ENCODE measurements around the gene INVS.

The INVS gene

DNA sequence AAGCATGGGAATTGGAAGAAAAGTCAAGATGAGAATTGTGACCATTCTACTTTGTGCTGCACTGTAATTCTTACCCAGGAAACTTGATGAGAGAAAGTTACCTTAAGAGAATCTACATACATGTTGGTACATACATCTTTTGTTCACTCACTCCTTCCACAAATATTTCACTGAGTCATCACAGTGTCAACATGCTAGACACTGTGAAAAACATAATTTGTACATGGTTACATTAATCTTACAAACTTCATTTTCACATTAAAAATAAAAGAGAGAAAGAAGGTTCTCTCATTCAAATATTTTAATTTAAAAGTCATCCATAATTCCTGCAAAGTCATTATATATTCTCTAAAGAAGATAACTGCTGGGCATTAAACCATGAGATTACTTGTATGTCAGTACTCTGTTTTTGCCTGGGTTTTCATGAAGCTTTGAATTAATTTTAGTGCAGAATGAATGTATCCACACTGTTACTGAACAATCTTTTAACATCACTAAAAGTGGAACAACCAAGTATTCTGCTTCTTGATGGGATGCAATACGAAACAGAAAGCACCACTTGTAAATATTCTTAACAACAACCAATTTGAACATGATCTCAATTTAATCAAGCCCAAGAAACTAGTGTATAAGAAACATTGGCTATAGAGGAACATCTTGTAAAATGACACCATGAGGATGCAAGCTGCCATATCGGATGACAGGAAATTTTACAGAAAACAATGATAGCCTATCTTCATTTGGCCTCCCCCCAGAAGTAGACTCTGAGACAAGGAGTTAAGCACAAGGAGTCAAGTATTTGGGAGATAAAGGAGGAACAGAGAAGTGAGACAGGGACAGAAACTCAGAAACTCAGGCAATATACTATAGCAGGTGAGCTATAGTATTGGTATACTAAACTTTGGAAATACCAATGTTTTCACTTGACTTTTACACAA, 28.7 kb upstream of the INVS start:
- H3K27me3 ChIP-seq (ENCODE audit: insufficient read depth, low read length) = no peaks in the 10 kb centered on the region
- no peak overlapping the region for H3K9ac ChIP-seq (ENCODE audit: low read length)
- no peaks in the 10 kb centered on the region for H3F3A ChIP-seq (ENCODE audit: insufficient read depth, low read length)
- no peaks in the 10 kb centered on the region for H4K20me1 ChIP-seq (ENCODE audit: insufficient read depth, low read length)
- no peaks in the 10 kb centered on the region for H3K9me3 ChIP-seq (ENCODE audit: low read length)
- no peak overlapping the region for H3K4me2 ChIP-seq (ENCODE audit: low read length)
- peaks cover 6% of the 10 kb centered on the region for H3K4me1 ChIP-seq (ENCODE audit: insufficient read depth, low read length, severe bottlenecking)
- H2AFZ ChIP-seq (ENCODE audit: low read length) = no peak overlapping the region
- no peaks in the 10 kb centered on the region for H3K9me2 ChIP-seq (ENCODE audit: low read depth, low read length)
- H3K79me2 ChIP-seq (ENCODE audit: insufficient read depth, low read length) = peaks cover 50% of the 10 kb centered on the region
- TF ChIP-seq CTCF (IDR thresholded peaks at IDR 0.05; ENCODE audit: low read length) (no peak), EZH2 (IDR thresholded peaks at IDR 0.05; ENCODE audit: borderline replicate concordance, low read length) (no peak)
- no peak overlapping the region for H3K4me3 ChIP-seq (ENCODE audit: low read depth, low read length, poor library complexity, severe bottlenecking)
- no peaks in the 10 kb centered on the region for H3K36me3 ChIP-seq (ENCODE audit: insufficient read depth, low read length)
- no peak overlapping the region for H3K27ac ChIP-seq (ENCODE audit: low read depth, low read length, poor library complexity, severe bottlenecking)

DNA sequence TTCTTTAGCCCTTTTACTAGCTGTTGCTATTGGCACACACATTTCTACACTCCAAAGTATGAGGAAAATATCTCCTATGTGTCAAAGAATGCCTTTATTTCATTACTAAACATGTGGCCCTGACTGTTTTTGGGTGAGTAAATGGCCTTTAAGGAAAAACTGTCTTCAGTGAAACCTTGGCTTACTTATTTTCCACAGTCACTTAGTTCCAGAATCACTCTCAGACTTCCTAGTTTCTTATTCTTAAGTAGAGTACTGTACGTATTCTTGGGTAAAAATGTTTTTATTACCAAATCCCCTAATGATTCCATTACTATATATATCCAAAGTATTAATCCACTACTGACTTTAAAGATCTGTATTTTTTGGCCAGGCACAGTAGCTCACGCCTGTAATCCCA, 27.8 kb upstream of the INVS start:
- Histone ChIP-seq H3K79me2 (ENCODE audit: insufficient read depth, low read length) (peaks cover 42% of the 10 kb centered on the region), H3K27me3 (ENCODE audit: insufficient read depth, low read length) (no peaks in the 10 kb centered on the region), H3K9me2 (ENCODE audit: low read depth, low read length) (no peaks in the 10 kb centered on the region), H3K4me1 (ENCODE audit: insufficient read depth, low read length, severe bottlenecking) (peaks cover 6% of the 10 kb centered on the region), H3K9me3 (ENCODE audit: low read length) (no peaks in the 10 kb centered on the region), H3F3A (ENCODE audit: insufficient read depth, low read length) (no peaks in the 10 kb centered on the region), H3K27ac (ENCODE audit: low read depth, low read length, poor library complexity, severe bottlenecking) (no peak overlapping the region), H3K4me3 (ENCODE audit: low read depth, low read length, poor library complexity, severe bottlenecking) (no peak overlapping the region), H3K36me3 (ENCODE audit: insufficient read depth, low read length) (no peaks in the 10 kb centered on the region), H4K20me1 (ENCODE audit: insufficient read depth, low read length) (no peaks in the 10 kb centered on the region), H2AFZ (ENCODE audit: low read length) (no peak overlapping the region), H3K9ac (ENCODE audit: low read length) (no peak overlapping the region), H3K4me2 (ENCODE audit: low read length) (no peak overlapping the region)
- TF ChIP-seq EZH2 (IDR thresholded peaks at IDR 0.05; ENCODE audit: borderline replicate concordance, low read length) (no peak), CTCF (IDR thresholded peaks at IDR 0.05; ENCODE audit: low read length) (no peak)

DNA sequence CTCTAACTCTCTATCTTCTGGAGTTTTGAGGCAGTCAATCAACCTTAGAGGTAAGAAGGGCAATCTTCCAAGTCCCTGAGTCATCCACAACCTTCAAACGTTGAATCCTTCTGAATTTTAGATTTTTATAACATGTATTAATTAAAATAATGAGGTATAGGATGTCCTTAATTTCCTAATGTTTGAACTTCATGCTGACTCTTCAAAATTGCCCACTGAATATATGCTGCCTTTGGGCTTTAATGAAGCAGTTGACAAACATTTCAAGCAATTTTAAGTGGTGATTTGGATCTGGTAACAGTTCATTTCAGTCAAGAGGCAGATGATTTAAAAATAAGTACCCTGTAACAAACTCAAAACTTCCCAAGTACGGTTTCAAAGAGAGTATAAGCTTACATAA, 26.2 kb upstream of the INVS start:
- H3K4me2 ChIP-seq (ENCODE audit: low read length) = no peak overlapping the region
- H3K79me2 ChIP-seq (ENCODE audit: insufficient read depth, low read length) = peaks cover 48% of the 10 kb centered on the region
- H2AFZ ChIP-seq (ENCODE audit: low read length) = no peak overlapping the region
- TF ChIP-seq EZH2 (IDR thresholded peaks at IDR 0.05; ENCODE audit: borderline replicate concordance, low read length) (no peak), CTCF (IDR thresholded peaks at IDR 0.05; ENCODE audit: low read length) (no peak)
- H3K27ac ChIP-seq (ENCODE audit: low read depth, low read length, poor library complexity, severe bottlenecking) = no peak overlapping the region
- no peaks in the 10 kb centered on the region for H3K9me3 ChIP-seq (ENCODE audit: low read length)
- no peaks in the 10 kb centered on the region for H3K27me3 ChIP-seq (ENCODE audit: insufficient read depth, low read length)
- peaks cover 2% of the 10 kb centered on the region for H3K4me1 ChIP-seq (ENCODE audit: insufficient read depth, low read length, severe bottlenecking)
- H3K36me3 ChIP-seq (ENCODE audit: insufficient read depth, low read length) = no peaks in the 10 kb centered on the region
- no peak overlapping the region for H3K9ac ChIP-seq (ENCODE audit: low read length)
- H4K20me1 ChIP-seq (ENCODE audit: insufficient read depth, low read length) = no peaks in the 10 kb centered on the region
- H3K9me2 ChIP-seq (ENCODE audit: low read depth, low read length) = no peaks in the 10 kb centered on the region
- H3K4me3 ChIP-seq (ENCODE audit: low read depth, low read length, poor library complexity, severe bottlenecking) = no peak overlapping the region
- no peaks in the 10 kb centered on the region for H3F3A ChIP-seq (ENCODE audit: insufficient read depth, low read length)

Measured in OCI-LY1 (cell line).